ENCODE results near the gene SOCS7. TPM values are rescaled to one million over a fixed set of nuclear protein-coding genes. Genes with fewer than 3 reads are reported as not detected.

The SOCS7 gene
- total RNA-seq, 1 experiment from 2014 or later, result 12.7 TPM

DNA sequence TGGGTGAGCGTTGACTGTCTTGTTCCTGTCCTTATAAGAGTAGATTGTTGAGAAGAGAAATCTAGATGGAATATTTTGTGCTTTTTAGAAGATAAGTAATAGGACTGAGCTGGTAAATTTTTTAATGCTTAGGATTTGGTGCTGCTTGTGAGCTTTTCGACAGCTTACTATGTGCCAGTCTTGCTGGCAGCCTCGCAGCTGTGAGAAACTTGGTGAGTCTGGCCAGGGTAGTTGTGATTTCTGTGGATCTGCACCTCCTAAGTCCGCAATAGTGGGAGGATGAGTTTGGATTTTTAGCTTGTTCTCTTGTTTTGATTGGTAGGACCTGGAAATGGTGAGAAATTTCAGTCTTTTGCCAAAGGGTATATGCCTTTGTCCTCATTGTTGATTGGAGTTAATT is 3.6 kb downstream of the SOCS7 start:
- DNase-seq (ENCODE audit: low spot score), result no peak
- in situ Hi-C loops (cut with HindIII; ENCODE audit: low sequenced_read_pairs), result no loop called here

DNA sequence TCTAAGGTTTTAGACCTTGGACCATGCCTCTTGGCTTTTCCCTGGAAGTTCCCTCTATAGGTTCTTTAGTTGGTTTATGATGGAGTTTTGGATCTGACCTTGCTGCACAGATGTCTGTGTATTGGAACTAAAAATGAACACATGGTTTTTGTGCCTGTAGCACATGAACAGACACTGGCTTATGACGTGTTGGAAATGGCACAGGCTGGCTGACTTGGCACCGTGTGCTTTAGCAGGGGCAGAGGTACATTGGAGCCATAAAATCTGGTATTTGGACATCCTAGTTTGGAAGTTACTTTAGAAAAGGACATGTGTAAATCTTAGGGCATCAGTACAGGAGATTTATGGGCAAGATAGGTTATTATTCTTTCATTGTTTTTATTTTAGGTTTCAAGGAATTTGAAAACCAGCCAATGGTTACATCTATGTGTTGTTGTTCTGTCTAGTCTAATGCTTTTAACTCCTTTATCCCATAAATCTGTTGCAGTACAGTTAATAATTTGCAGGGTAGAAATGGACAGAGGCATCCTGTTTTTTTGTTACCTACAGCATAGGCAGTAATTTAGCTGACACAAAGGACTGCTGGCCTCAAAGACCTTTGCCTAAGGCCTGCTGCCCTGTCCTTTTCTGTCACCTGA is 6.0 kb downstream of the SOCS7 start:
- peak; percentile 92 for DNase-seq (ENCODE audit: low spot score)
- in situ Hi-C loops (cut with HindIII; ENCODE audit: low sequenced_read_pairs), result no loop called here

DNA sequence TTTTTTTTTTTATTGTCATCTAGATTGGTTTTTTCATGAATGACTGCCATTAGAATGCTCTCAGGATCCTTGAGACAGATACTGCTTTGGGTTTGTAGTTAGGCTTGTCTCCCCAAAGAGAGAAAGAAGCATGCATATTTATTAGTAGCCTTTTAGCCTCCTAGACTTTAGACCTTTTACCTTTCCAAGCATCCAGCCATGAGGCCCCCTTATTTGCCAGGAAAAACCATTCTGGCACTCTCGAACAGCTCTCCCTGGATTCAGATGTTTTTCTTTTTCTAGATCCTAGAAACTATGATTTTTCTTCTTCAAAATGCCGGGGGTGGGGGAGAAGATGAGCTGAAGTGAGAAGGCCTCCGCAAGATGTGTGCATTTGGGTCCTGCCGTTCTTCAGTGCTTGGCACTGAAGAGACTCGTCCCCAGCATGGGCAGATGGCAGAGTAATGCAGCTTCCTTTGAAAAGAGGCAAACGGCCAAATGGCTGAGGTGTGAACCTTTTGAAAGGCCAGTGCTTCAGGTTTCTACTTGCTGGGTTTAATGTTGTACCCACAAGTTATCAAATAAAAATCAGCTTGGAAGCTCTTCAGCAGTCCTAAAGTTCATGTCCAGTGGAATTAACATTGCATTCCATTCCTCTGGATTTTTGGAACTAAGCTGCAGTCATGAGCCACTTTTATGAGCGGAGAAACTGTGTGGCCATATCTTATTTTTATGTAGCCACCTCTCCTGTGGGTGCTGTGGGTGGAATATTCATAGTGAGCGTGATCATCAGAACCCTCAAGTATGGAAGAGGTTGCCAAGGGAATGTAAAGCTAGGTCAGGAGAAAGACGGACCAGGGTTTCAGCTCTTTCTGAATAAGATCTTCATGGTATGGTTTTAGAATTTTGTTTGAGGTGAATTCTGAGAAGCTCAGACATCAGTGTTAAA is 7.2 kb downstream of the SOCS7 start:
- DNase-seq (ENCODE audit: low spot score), result peak; percentile 98
- in situ Hi-C loops (cut with HindIII; ENCODE audit: low sequenced_read_pairs), result no loop called here

GRCh38 chr17:38361694-38362465 is 10.2 kb downstream of the SOCS7 start:
- DNase-seq (ENCODE audit: low spot score), result no peak
- in situ Hi-C loops (cut with HindIII; ENCODE audit: low sequenced_read_pairs), result no loop called here

DNA sequence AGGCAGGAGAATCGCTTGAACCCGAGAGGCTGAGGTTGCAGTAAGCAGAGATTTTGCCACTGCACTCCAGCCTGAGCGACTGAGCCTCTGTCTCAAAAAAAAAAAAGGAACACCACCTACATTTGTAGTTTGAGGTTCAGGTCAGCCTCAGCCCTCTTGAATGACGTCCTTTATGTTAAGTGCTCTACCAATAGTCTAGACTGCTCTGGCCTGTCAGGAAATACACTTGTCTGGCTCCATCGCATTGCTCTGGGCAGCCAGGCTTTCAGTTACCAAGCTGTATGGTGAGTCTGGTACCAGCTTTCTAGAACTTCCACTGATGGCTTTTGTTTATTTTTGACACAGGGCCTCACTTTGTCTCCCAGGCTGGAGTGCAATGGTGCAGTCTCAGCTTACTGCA is 11.4 kb downstream of the SOCS7 start:
- in situ Hi-C loops (cut with HindIII; ENCODE audit: low sequenced_read_pairs), result no loop called here
- no peak for DNase-seq (ENCODE audit: low spot score)

GRCh38 chr17:38364741-38365140 is 13.1 kb downstream of the SOCS7 start:
- in situ Hi-C loops (cut with HindIII; ENCODE audit: low sequenced_read_pairs), result no loop called here
- DNase-seq (ENCODE audit: low spot score), result no peak

- DNase-seq (ENCODE audit: low spot score), result no peak
- in situ Hi-C loops (cut with HindIII; ENCODE audit: low sequenced_read_pairs), result no loop called here
These were observed 17.7 kb downstream of the SOCS7 start for GRCh38 chr17:38369124-38369886.

- no peak for DNase-seq (ENCODE audit: low spot score)
- in situ Hi-C loops (cut with HindIII; ENCODE audit: low sequenced_read_pairs), result no loop called here
These were observed 27.8 kb downstream of the SOCS7 start for GRCh38 chr17:38379448-38379847.

DNA sequence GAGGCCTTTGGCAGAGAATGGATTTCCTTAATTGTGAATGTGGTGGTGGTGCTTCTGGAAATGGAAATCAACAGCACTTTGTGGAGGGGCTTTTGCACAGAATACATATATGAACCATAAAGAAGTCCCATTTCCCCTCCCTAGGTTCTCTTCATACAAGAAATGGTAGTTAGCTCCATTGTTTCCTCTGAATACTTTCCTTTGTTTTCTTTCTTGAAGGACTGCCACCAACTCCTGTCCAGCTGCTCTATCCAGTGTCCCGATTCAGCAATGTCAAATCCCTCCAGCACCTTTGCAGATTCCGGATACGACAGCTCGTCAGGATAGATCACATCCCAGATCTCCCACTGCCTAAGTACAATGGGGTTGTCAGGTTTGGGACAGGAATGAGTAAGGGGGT is 43.4 kb downstream of the SOCS7 start:
- in situ Hi-C loops (cut with HindIII; ENCODE audit: low sequenced_read_pairs), result no loop called here
- DNase-seq (ENCODE audit: low spot score), result no peak

GRCh38 chr17:38397227-38397626 is 45.6 kb downstream of the SOCS7 start:
- in situ Hi-C loops (cut with HindIII; ENCODE audit: low sequenced_read_pairs), result no loop called here
- DNase-seq (ENCODE audit: low spot score), result no peak

- DNase-seq (ENCODE audit: low spot score), result no peak
- in situ Hi-C loops (cut with HindIII; ENCODE audit: low sequenced_read_pairs), result no loop called here
These were observed 48.6 kb downstream of the SOCS7 start for GRCh38 chr17:38400286-38400685.

- no peak for DNase-seq (ENCODE audit: low spot score)
- in situ Hi-C loops (cut with HindIII; ENCODE audit: low sequenced_read_pairs), result no loop called here
These were observed 49.8 kb downstream of the SOCS7 start for GRCh38 chr17:38401459-38401858.

- DNase-seq (ENCODE audit: low spot score), result no peak
- in situ Hi-C loops (cut with HindIII; ENCODE audit: low sequenced_read_pairs), result no loop called here
These were observed 51.3 kb downstream of the SOCS7 start for GRCh38 chr17:38402897-38403296.

DNA sequence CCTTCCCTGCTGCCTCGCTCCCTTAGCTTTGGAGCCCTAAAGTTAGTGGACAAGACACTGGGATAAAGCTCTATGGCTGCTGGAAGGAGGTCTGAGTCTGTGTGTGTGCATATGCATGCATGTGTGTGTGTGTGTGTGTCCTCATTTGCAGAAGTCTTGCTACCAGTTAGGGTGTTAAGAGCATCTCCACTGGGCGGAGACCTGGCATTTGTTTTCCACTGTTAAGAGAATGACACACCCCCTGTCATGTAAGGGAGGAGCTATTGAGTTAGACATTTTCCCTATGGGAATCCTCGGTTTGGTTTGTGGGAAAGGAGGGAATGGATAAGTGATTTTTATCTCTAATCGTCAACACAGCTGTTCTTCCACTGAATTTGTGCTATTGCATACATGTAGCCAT is 51.8 kb downstream of the SOCS7 start:
- DNase-seq (ENCODE audit: low spot score), result no peak
- in situ Hi-C loops (cut with HindIII; ENCODE audit: low sequenced_read_pairs), result no loop called here

DNA sequence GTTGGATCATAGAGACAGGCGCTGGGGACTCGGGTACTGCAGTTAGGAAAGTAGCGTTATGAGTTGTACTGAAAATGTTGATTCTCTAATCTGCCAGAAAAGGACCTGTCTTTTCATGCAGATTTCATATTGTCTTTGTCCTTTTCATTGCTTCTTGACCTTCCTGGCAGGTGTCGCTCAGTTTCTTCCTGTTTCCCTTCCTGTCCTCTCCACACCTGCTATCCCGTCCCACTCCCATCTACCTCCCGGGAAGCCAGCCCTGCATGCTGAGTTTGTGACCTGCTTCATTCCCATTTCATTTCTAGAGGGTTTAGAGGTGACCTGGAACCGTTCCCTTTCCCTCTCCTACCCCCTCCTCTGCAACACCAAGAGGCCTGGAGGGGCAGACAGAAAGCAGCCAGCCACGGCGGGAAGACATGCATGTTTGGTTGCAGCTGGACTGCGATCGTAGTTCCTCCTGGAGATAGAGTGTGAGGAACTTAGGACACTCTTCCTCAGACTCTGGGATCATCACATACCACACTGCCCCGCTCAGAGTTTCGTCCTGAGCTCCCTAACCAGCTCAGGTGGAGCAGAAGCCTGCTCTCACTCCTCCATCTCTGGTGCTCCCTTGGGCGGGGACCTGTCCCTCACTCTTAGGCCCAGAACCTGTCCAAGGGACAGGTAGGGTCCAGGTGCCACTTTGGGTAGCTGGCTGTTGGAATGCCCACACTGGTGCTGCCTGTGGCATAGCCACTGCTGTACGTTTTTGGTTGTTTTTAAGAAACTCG is 52.7 kb downstream of the SOCS7 start:
- in situ Hi-C loops (cut with HindIII; ENCODE audit: low sequenced_read_pairs), result no loop called here
- no peak for DNase-seq (ENCODE audit: low spot score)

GRCh38 chr17:38405654-38406053 is 54.0 kb downstream of the SOCS7 start:
- no peak for DNase-seq (ENCODE audit: low spot score)
- in situ Hi-C loops (cut with HindIII; ENCODE audit: low sequenced_read_pairs), result no loop called here

- DNase-seq (ENCODE audit: low spot score), result no peak
- in situ Hi-C loops (cut with HindIII; ENCODE audit: low sequenced_read_pairs), result no loop called here
These were observed 58.6 kb downstream of the SOCS7 start for GRCh38 chr17:38410201-38410600.
